HG02798 (cell line): ENCODE results near the gene GBX2.

Source experiments
- ATAC-seq: cut with Tn5 transposase; IDR thresholded peaks from one replicate; pipeline ENCODE4 v1.9.1; 2021; ENCODE audit warnings: mild to moderate bottlenecking; ENCODE audit not compliant: unreplicated experiment, poor library complexity

The GBX2 gene

GRCh38 chr2:236169741-236170589, 1.8 kb upstream of the GBX2 start:
- no peak for ATAC-seq

DNA sequence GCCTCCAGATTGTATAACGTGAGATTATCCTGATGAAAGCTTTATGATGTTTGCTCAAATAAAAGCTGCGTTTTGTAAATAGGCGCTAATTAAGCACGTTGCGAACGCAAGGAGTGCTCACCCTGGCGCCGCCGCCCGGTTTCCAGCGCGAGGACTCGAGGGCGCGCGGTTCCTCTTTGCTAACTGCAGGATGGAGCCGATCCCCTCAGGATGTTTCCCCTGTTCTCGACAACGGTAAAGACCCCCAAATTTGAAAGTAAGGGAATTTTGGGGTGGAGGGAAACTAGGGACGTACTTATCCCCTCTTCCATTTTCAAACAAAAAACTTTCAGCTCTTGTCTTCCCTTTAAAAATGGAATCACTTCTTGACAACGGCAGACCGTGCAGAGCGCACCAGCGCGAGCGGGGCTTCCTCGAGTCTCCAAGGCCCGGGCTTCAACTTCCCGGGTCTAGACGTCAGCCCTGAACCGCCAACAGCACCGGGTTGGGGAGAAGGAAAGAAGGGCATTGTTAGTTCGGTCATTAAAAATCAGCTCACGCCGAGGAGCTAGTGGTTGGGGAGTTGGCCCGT, 1.1 kb upstream of the GBX2 start:
- no peak for ATAC-seq

DNA sequence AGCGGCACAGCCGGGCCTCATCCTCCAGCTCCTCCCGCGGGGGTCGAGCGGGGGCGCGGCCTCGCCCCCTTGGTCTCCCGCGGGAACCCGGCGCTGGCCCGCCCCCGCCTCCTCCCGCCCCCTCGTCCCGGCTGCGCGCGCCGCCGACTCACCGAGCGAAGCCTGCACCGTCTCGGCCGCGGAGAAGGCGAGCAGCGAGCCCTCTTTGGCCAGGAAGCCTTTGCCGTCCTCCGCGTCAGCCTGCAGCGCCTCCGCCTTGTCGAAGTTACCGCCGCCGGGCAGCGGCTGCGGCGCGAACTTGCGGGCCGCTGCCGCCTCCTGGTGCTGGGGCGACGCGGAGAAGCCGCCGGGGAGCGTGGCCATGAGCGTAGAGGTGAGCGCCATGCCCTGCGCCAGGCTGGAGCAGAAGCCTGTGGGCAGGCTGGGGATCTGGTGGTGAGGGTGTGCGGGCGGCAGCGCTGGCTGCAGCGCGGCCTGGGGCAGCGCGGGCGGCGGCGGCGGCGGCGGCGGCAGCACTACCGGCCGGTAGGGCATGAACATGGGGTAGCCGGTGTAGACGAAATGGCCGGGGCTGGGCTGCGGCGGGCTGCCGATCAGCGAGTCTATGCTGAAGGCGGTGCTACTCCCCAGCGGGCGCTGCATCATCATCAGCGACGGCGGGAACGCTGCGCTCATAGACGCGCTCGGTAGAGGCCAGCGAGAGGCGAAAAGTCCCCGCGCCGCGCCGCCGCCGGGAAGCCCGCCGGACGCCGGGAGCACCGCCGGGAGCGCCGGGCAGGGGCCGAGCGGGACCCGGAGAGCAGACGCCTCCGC, 683 bp downstream of the GBX2 start:
- no peak for ATAC-seq

GRCh38 chr2:236166796-236167296, 1.3 kb downstream of the GBX2 start:
- no peak for ATAC-seq

DNA sequence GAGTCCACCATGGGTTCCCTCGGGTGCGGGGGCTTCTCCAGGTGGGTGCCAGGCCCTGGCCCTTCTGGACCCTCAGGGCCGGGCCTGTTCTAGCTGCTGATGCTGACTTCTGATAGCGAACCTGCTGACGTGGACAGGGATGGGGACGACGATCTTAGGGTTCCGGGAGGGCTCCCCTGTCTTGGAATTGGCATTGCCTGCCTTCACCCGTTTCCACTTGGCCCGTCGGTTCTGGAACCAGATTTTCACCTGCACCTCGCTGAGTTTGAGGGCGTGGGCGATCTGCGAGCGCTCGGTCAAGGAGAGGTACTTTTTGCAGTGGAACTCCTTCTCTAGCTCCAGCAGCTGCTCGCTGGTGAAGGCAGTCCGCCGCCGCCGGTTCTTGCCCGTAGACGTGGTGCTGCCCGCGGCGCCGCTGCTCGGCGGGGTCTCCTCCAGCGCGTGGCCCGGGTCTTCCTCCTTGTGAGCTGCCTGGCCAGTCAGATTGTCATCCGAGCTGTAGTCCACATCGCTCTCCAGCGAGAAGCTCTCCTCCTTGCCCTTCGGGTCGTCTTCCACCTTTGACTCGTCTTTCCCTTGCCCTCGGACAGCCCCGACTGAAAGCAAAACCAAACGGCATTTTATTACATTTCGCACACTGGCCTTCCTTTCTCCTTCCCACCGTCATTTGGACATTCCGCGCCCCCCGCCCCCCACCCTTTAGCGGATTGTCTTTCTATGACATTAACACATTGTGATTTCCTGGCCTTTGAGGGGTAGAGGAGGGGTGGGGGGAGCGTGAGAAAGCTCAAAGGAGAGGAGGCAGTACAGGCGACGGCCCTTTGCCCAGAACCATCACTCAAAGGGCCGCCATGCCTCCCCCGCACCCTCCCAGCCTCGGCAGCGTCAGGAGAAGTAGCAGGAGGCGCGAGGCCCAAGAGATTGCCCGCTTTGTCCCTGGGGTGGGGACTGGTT, 2.1 kb downstream of the GBX2 start:
- ATAC-seq, result no peak

GRCh38 chr2:236164925-236165841, 3.0 kb downstream of the GBX2 start:
- ATAC-seq, result no peak

- ATAC-seq, result no peak
Observed at GRCh38 chr2:236164201-236164924, 3.8 kb downstream of the GBX2 start.

- ATAC-seq, result no peak
Observed at GRCh38 chr2:236163471-236164200, 4.5 kb downstream of the GBX2 start.

GRCh38 chr2:236162882-236163470, 5.2 kb downstream of the GBX2 start:
- no peak for ATAC-seq

- no peak for ATAC-seq
Observed at GRCh38 chr2:236162031-236162845, 5.9 kb downstream of the GBX2 start.

GRCh38 chr2:236161531-236161930, 6.7 kb downstream of the GBX2 start:
- no peak for ATAC-seq

GRCh38 chr2:236161082-236161462, 7.1 kb downstream of the GBX2 start:
- no peak for ATAC-seq

- no peak for ATAC-seq
Observed at GRCh38 chr2:236160366-236161081, 7.7 kb downstream of the GBX2 start.

DNA sequence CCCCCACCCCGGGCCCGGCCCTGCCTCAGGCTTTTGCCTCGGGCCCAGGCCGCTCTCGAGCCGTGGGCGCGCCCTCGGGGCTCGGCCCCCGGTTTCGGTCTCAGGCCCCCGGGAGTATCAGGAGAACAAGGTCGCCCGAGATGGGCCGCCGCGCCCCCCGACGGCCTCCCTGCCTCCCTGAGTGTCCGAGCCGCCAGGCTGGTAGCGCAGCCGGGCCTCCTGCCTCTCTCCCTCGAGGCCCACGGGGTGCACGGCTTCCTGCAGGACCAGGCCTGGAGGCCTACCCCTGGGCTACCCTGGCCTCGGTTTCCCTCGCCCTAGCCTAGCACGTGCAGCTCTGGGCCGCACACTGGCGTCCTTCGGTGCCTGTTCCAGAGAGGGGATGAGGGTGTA, 8.4 kb downstream of the GBX2 start:
- no peak for ATAC-seq

GRCh38 chr2:236158969-236159777, 9.0 kb downstream of the GBX2 start:
- no peak for ATAC-seq
